ENCODE measurements around the gene FOXL2NB.

DNA sequence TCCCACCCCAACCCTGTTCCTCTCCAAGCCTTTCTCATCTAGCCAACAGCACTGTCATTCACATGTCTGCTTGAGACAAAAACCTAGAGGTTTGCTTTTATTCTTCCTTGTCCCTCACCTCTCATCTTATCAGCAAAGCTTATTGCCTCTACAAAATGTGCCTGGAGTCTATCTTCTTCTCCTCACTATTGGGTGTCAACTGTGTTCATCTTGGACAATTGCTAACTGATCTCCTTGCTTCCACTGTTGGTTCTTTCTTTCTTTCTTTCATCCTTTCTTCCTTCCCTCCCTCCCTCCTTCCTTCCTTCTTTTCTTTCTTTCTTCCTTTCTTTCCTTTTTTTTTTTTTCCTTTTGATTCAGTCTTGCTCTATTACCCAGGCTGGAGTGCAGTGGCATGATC is 48.3 kb upstream of the FOXL2NB start:
- TF ChIP-seq GATA3 (IDR thresholded peaks at IDR 0.05; ENCODE audit: low read depth, low read length) (no peak), GATA2 (IDR thresholded peaks at IDR 0.05; ENCODE audit: low read depth, low read length) (no peak)

Measured in SH-SY5Y (cell line).